ENCODE measurements around the gene BTF3L4.

BTF3L4 gene

GRCh38 chr1:52123622-52124021 lies 67.5 kb downstream of the BTF3L4 start:
- no peak for DNase-seq (ENCODE audit: low read depth, low spot score)

GRCh38 chr1:52125736-52126359 lies 69.8 kb downstream of the BTF3L4 start:
- no peak for DNase-seq (ENCODE audit: low read depth, low spot score)

- DNase-seq (ENCODE audit: low read depth, low spot score) = peak; percentile 72
Observed at GRCh38 chr1:52127181-52128180, 71.4 kb downstream of the BTF3L4 start.

DNA sequence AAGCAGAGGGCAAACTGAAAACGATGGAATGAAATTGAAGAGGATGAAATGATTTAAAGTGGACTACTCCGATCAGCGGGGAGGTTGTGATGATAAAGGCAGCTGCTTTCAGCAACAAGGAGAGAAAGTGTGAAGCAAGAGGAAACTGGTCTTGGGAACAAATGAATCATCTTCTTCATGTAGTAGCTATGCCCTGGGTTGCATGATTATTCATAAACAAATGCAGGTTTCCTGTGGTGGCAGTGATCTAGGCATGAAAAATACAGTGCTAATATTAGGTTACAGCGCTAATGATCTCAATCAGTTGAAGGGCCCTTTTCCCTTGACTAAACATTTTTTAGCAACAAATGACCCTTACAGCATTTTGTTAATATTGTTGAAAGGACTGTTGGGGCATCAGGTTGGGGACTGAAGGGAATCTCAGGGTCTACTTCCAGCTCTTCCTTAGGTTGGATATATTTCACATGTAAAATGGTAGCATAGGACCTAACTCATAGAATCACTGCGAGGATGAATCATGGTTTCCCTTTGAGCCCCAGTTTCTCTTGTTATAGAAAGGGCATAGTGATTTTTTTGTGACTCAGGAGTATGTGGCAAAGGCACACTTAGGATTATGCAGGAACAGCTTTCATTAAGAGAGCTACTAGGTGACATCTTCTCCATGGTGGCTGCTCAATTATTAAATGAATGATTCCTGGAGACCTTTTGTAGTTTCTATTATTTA lies 83.9 kb downstream of the BTF3L4 start:
- DNase-seq (ENCODE audit: low read depth, low spot score) = peak; percentile 55

Measured in astrocyte of the hippocampus (primary cell).